ENCODE data around the gene PTPRT.

- TF ChIP-seq, protein P1, sequence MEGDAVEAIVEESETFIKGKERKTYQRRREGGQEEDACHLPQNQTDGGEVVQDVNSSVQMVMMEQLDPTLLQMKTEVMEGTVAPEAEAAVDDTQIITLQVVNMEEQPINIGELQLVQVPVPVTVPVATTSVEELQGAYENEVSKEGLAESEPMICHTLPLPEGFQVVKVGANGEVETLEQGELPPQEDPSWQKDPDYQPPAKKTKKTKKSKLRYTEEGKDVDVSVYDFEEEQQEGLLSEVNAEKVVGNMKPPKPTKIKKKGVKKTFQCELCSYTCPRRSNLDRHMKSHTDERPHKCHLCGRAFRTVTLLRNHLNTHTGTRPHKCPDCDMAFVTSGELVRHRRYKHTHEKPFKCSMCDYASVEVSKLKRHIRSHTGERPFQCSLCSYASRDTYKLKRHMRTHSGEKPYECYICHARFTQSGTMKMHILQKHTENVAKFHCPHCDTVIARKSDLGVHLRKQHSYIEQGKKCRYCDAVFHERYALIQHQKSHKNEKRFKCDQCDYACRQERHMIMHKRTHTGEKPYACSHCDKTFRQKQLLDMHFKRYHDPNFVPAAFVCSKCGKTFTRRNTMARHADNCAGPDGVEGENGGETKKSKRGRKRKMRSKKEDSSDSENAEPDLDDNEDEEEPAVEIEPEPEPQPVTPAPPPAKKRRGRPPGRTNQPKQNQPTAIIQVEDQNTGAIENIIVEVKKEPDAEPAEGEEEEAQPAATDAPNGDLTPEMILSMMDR (IDR thresholded peaks at IDR 0.05) = no peak
- TF ChIP-seq POLR2A (IDR thresholded peaks at IDR 0.05) = no peak
Measured at GRCh38 chr20:42844751-42845150, 345.0 kb downstream of the PTPRT start.
